ENCODE measurements around the gene SS18L1.

- no peak for TF ChIP-seq CTCF (conservative IDR thresholded peaks at IDR 0.05)
- no peak for TF ChIP-seq EZH2 (IDR thresholded peaks at IDR 0.05; ENCODE audit: low read depth)
Observed at GRCh38 chr20:62198931-62199330, 55.4 kb downstream of the SS18L1 start.
